HG03280 (cell line): ENCODE data around the gene KRT72.

Source experiments
- ATAC-seq: cut with Tn5 transposase; IDR thresholded peaks from one replicate; pipeline ENCODE4 v1.9.1; 2021; ENCODE audit warnings: mild to moderate bottlenecking, moderate library complexity; ENCODE audit not compliant: unreplicated experiment

The KRT72 gene

GRCh38 chr12:52600941-52601481, at the start of gene KRT72:
TSS of gene KRT72 (minus strand) at chr12:52601463. CDS start at chr12:52601452, 11 bp downstream.
- no peak for ATAC-seq

- no peak for ATAC-seq
Measured at GRCh38 chr12:52650520-52651081, 49.3 kb upstream of the KRT72 start.

GRCh38 chr12:52649066-52649465, 47.8 kb upstream of the KRT72 start:
- ATAC-seq, result no peak

GRCh38 chr12:52648012-52648550, 46.8 kb upstream of the KRT72 start:
- no peak for ATAC-seq

GRCh38 chr12:52647601-52648000, 46.3 kb upstream of the KRT72 start:
- no peak for ATAC-seq

GRCh38 chr12:52646613-52647012, 45.4 kb upstream of the KRT72 start:
- ATAC-seq, result no peak

- no peak for ATAC-seq
Measured at GRCh38 chr12:52645982-52646381, 44.7 kb upstream of the KRT72 start.

GRCh38 chr12:52645120-52645761, 44.0 kb upstream of the KRT72 start:
- ATAC-seq, result no peak

- no peak for ATAC-seq
Measured at GRCh38 chr12:52644078-52644415, 42.8 kb upstream of the KRT72 start.

- ATAC-seq, result no peak
Measured at GRCh38 chr12:52643233-52644077, 42.2 kb upstream of the KRT72 start.

GRCh38 chr12:52641468-52641867, 40.2 kb upstream of the KRT72 start:
- ATAC-seq, result no peak

- ATAC-seq, result no peak
Measured at GRCh38 chr12:52637299-52637698, 36.0 kb upstream of the KRT72 start.

- no peak for ATAC-seq
Measured at GRCh38 chr12:52636592-52637258, 35.5 kb upstream of the KRT72 start.

- no peak for ATAC-seq
Measured at GRCh38 chr12:52636189-52636588, 34.9 kb upstream of the KRT72 start.

- ATAC-seq, result no peak
Measured at GRCh38 chr12:52634266-52635056, 33.2 kb upstream of the KRT72 start.

- ATAC-seq, result no peak
Measured at GRCh38 chr12:52633383-52633782, 32.1 kb upstream of the KRT72 start.

GRCh38 chr12:52632656-52633055, 31.4 kb upstream of the KRT72 start:
- no peak for ATAC-seq

GRCh38 chr12:52631676-52632459, 30.6 kb upstream of the KRT72 start:
- ATAC-seq, result no peak

GRCh38 chr12:52631264-52631663, 30.0 kb upstream of the KRT72 start:
- ATAC-seq, result no peak
